Nephron (organoid): ENCODE measurements around the gene PVALEF.

ENCODE experiments used
- H3K27ac Mint-ChIP-seq, 3 experiments: 2 replicates each; pipeline ENCODE4 v1.8.0; 2020; ENCODE audit warnings: mixed read lengths in 3 of 3, mild to moderate bottlenecking in 2 of 3, moderate library complexity in 1 of 3
- H3K27me3 Mint-ChIP-seq: 2 replicates; pipeline ENCODE4 v1.8.0; 2021; ENCODE audit warnings: low read depth, mild to moderate bottlenecking, moderate library complexity, mixed read lengths
- H3K36me3 Mint-ChIP-seq: 2 replicates; pipeline ENCODE4 v1.8.0; 2020; ENCODE audit warnings: low read depth, mixed read lengths
- H3K4me1 Mint-ChIP-seq: 2 replicates; pipeline ENCODE4 v1.8.0; 2020; ENCODE audit warnings: mixed read lengths
- H3K4me3 Mint-ChIP-seq, 3 experiments: 2 replicates each; pipeline ENCODE4 v1.8.0; 2020; ENCODE audit warnings: mild to moderate bottlenecking in 3 of 3, mixed read lengths in 3 of 3, moderate library complexity in 2 of 3
- H3K9me3 Mint-ChIP-seq: 2 replicates; pipeline ENCODE4 v1.8.0; 2020; ENCODE audit warnings: mixed read lengths
- TF ChIP-seq, protein P1 (sequence below), 3 experiments: fragments of 200-600 bp; sonication (generic); IDR thresholded peaks; one replicate each; pipeline ENCODE4 v1.5.0; 2021; ENCODE audit warnings: antibody characterized with exemption in 3 of 3; ENCODE audit not compliant: unreplicated experiment in 3 of 3

The PVALEF gene

GRCh38 chr17:81157848-81158687 lies 7.2 kb upstream of the PVALEF start:
- no peak overlapping the region for H3K27ac Mint-ChIP-seq
- H3K4me3 Mint-ChIP-seq, result no peak overlapping the region
- H3K9me3 Mint-ChIP-seq, result no peaks in the 10 kb centered on the region
- TF ChIP-seq, protein P1, sequence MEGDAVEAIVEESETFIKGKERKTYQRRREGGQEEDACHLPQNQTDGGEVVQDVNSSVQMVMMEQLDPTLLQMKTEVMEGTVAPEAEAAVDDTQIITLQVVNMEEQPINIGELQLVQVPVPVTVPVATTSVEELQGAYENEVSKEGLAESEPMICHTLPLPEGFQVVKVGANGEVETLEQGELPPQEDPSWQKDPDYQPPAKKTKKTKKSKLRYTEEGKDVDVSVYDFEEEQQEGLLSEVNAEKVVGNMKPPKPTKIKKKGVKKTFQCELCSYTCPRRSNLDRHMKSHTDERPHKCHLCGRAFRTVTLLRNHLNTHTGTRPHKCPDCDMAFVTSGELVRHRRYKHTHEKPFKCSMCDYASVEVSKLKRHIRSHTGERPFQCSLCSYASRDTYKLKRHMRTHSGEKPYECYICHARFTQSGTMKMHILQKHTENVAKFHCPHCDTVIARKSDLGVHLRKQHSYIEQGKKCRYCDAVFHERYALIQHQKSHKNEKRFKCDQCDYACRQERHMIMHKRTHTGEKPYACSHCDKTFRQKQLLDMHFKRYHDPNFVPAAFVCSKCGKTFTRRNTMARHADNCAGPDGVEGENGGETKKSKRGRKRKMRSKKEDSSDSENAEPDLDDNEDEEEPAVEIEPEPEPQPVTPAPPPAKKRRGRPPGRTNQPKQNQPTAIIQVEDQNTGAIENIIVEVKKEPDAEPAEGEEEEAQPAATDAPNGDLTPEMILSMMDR (IDR thresholded peaks at IDR 0.05; ENCODE audit: unreplicated experiment in 3 of 3), result no peak
- no peaks in the 10 kb centered on the region for H3K4me1 Mint-ChIP-seq
- peaks cover 11% of the 10 kb centered on the region for H3K27me3 Mint-ChIP-seq
- no peaks in the 10 kb centered on the region for H3K36me3 Mint-ChIP-seq

DNA sequence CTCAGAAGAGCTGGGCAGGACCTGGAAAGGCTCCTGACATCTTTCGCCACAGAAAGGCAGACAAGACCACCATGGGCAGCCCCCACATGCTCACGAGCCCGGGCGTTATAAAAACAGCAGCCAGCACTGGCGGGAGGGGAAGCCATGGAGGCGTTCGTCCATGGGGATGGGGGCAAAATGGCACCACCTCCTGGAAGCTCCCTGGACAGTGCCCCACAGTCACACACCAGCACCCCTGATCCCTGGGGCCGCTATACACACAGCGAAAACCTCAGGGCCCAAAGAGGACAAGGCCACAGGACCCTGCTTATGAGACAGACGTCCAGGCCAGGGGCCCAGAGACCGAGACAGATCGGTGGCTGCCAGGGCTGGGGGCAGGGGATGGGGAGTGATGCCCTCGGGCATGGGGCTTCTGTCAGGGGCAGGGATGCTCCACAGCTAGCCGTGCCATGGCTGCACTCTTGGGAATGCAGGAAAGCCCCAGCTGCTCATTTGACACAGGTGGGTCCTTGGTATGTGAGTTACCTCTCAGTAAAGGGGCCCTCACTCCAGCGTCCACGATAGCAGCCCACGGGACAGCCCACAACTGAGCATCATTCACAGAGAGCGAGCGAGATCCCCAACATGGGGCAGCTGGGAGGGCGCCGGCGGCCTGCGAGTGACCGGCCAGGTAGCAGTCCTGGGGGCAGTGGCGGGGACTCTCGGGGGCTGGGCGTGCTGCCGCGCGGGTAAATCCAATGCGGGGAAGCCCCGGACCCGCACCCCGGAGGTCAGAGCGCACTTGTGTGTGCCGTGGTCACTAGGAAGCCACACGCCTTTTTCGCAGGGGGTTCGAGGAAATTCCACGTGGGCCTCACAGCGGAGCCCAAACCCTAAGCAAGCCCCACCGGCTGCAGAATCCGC lies 6.4 kb upstream of the PVALEF start:
- H3K4me3 Mint-ChIP-seq, result no peak overlapping the region
- no peak overlapping the region for H3K27ac Mint-ChIP-seq
- TF ChIP-seq, protein P1 (IDR thresholded peaks at IDR 0.05; ENCODE audit: unreplicated experiment in 3 of 3), result no peak
- H3K27me3 Mint-ChIP-seq, result peaks cover 11% of the 10 kb centered on the region
- H3K36me3 Mint-ChIP-seq, result no peaks in the 10 kb centered on the region
- no peaks in the 10 kb centered on the region for H3K4me1 Mint-ChIP-seq
- H3K9me3 Mint-ChIP-seq, result no peaks in the 10 kb centered on the region

DNA sequence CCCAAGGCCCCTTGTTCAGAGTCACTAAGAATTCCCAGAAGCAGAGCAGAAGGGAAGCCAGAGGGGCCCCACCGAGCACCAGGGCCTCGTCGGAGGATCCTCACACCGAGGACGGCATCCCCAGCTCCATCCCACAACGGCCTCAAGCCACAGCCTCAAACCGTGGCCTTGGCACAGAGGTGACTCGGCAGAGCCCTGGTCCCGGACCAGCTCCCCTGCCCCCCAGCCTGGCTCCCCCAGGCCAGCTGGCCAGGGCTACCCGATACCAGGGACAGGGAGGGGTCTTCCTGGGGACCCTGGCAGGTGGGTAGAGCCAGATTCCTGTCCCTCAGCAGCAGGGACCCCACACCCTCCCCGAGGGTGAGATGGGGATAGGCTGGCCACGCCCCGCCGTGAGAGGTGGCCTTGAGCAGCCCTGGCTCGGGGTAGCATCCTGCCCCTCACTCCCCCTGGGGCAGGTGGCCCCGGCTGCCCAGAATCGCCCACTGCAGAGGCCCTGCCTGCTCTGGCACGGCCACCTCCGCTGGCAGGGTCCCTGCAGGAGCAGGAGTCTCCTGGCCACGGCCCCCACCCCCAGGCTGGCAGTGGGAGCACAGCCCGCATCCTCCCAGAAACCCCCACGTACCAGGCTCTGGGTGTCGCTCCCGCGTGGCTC lies 5.6 kb upstream of the PVALEF start:
- Mint-ChIP-seq H3K27ac (no peak overlapping the region), H3K4me1 (peaks cover 7% of the 10 kb centered on the region), H3K4me3 (no peak overlapping the region), H3K36me3 (no peaks in the 10 kb centered on the region), H3K27me3 (peaks cover 16% of the 10 kb centered on the region), H3K9me3 (no peaks in the 10 kb centered on the region)
- TF ChIP-seq, protein P1 (IDR thresholded peaks at IDR 0.05; ENCODE audit: unreplicated experiment in 3 of 3), result no peak

GRCh38 chr17:81160306-81160705 lies 5.0 kb upstream of the PVALEF start:
- H3K27ac Mint-ChIP-seq, result no peak overlapping the region
- H3K27me3 Mint-ChIP-seq, result peaks cover 22% of the 10 kb centered on the region
- no peak overlapping the region for H3K4me3 Mint-ChIP-seq
- no peaks in the 10 kb centered on the region for H3K9me3 Mint-ChIP-seq
- no peaks in the 10 kb centered on the region for H3K36me3 Mint-ChIP-seq
- TF ChIP-seq, protein P1 (IDR thresholded peaks at IDR 0.05; ENCODE audit: unreplicated experiment in 3 of 3), result no peak
- H3K4me1 Mint-ChIP-seq, result peaks cover 9% of the 10 kb centered on the region

GRCh38 chr17:81160747-81161453 lies 4.4 kb upstream of the PVALEF start:
- H3K9me3 Mint-ChIP-seq, result no peaks in the 10 kb centered on the region
- no peaks in the 10 kb centered on the region for H3K36me3 Mint-ChIP-seq
- no peak overlapping the region for H3K4me3 Mint-ChIP-seq

More at GRCh38 chr17:81160747-81161453, 4.4 kb upstream of the PVALEF start:
- Mint-ChIP-seq H3K27ac (no peak overlapping the region), H3K27me3 (peaks cover 22% of the 10 kb centered on the region), H3K4me1 (peaks cover 9% of the 10 kb centered on the region)
- TF ChIP-seq, protein P1 (IDR thresholded peaks at IDR 0.05; ENCODE audit: unreplicated experiment in 3 of 3), result no peak
